ENCODE measurements around the gene ZNF423. TPM values are rescaled to one million over a fixed set of nuclear protein-coding genes. Genes with fewer than 3 reads are reported as not detected.
A peak's percentile ranks its signal among the peaks of the same experiment; 100 is the strongest.

The ZNF423 gene
- total RNA-seq, 1 donor: 11.6 TPM

DNA sequence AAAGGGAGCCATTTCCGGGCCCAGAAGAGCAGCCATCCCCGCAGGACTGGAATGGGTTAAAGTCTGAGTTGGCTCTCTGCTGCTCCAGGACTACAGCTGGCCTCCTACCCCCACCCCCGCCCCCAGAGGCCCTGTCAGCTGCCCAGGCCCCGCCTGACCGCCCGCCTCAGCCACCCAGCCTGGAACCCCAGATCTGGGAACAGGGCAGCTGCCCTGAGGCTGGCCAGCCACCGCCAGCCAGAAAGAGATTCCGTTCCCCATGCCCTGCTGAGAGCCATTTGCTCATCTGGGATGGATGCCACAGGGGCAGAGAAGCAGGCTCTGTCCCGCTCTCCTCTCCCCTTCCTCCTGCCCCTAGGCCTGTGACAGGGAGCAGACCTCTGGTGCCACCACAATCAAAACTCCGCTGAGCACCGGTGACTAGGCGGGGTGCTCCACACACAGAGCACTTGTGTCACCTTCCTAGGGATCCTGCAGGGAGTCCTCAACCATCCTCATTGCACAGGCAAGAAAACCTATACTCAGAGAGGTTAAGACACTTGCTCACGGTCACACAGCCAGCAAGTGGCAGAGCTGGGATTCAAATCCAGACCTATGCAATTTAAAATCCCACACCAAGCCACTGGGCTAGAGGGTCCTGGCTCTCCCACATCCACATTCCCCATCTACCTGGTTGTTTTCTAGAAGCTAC lies 44.1 kb downstream of the ZNF423 start:
- Histone ChIP-seq H3K27ac (ENCODE audit: low read depth, low read length) (no peak overlapping the region), H3K36me3 (ENCODE audit: insufficient read depth, low read length) (no peaks in the 10 kb centered on the region), H4K20me1 (ENCODE audit: insufficient read depth, low read length) (peaks cover 4% of the 10 kb centered on the region), H3K4me2 (ENCODE audit: insufficient read depth, low read length) (no peak overlapping the region), H3K9me3 (ENCODE audit: low read depth, low read length) (no peaks in the 10 kb centered on the region), H2AFZ (ENCODE audit: low read length) (no peak overlapping the region), H3K4me3 (ENCODE audit: insufficient read depth, low read length) (no peak overlapping the region), H3K4me1 (ENCODE audit: insufficient read depth, low read length) (peaks cover 4% of the 10 kb centered on the region), H3K79me2 (ENCODE audit: insufficient read depth, low read length) (no peaks in the 10 kb centered on the region), H3K27me3 (ENCODE audit: insufficient read depth, low read length) (no peaks in the 10 kb centered on the region)
- TF ChIP-seq, protein P1, sequence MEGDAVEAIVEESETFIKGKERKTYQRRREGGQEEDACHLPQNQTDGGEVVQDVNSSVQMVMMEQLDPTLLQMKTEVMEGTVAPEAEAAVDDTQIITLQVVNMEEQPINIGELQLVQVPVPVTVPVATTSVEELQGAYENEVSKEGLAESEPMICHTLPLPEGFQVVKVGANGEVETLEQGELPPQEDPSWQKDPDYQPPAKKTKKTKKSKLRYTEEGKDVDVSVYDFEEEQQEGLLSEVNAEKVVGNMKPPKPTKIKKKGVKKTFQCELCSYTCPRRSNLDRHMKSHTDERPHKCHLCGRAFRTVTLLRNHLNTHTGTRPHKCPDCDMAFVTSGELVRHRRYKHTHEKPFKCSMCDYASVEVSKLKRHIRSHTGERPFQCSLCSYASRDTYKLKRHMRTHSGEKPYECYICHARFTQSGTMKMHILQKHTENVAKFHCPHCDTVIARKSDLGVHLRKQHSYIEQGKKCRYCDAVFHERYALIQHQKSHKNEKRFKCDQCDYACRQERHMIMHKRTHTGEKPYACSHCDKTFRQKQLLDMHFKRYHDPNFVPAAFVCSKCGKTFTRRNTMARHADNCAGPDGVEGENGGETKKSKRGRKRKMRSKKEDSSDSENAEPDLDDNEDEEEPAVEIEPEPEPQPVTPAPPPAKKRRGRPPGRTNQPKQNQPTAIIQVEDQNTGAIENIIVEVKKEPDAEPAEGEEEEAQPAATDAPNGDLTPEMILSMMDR (IDR thresholded peaks at IDR 0.05; ENCODE audit: extremely low read depth, low read depth, low read length): no peak
- peak; percentile 88 for DNase-seq (ENCODE audit: insufficient read length, low spot score, missing footprints)

GRCh38 chr16:49810831-49811230 lies 45.1 kb downstream of the ZNF423 start:
- H4K20me1 ChIP-seq (ENCODE audit: insufficient read depth, low read length): peaks cover 4% of the 10 kb centered on the region
- no peak overlapping the region for H3K27ac ChIP-seq (ENCODE audit: low read depth, low read length)
- H3K4me2 ChIP-seq (ENCODE audit: insufficient read depth, low read length): no peak overlapping the region
- no peaks in the 10 kb centered on the region for H3K27me3 ChIP-seq (ENCODE audit: insufficient read depth, low read length)
- no peak overlapping the region for H2AFZ ChIP-seq (ENCODE audit: low read length)
- H3K36me3 ChIP-seq (ENCODE audit: insufficient read depth, low read length): no peaks in the 10 kb centered on the region
- H3K4me3 ChIP-seq (ENCODE audit: insufficient read depth, low read length): no peak overlapping the region
- TF ChIP-seq, protein P1 (IDR thresholded peaks at IDR 0.05; ENCODE audit: extremely low read depth, low read depth, low read length): no peak
- H3K4me1 ChIP-seq (ENCODE audit: insufficient read depth, low read length): peaks cover 7% of the 10 kb centered on the region
- no peaks in the 10 kb centered on the region for H3K9me3 ChIP-seq (ENCODE audit: low read depth, low read length)
- no peaks in the 10 kb centered on the region for H3K79me2 ChIP-seq (ENCODE audit: insufficient read depth, low read length)
- DNase-seq (ENCODE audit: insufficient read length, low spot score, missing footprints): no peak

- DNase-seq (ENCODE audit: insufficient read length, low spot score, missing footprints): no peak
- TF ChIP-seq, protein P1 (IDR thresholded peaks at IDR 0.05; ENCODE audit: extremely low read depth, low read depth, low read length): no peak
- Histone ChIP-seq H3K4me2 (ENCODE audit: insufficient read depth, low read length) (no peak overlapping the region), H3K27me3 (ENCODE audit: insufficient read depth, low read length) (no peaks in the 10 kb centered on the region), H3K4me3 (ENCODE audit: insufficient read depth, low read length) (no peak overlapping the region), H4K20me1 (ENCODE audit: insufficient read depth, low read length) (peaks cover 4% of the 10 kb centered on the region), H3K9me3 (ENCODE audit: low read depth, low read length) (no peaks in the 10 kb centered on the region), H3K36me3 (ENCODE audit: insufficient read depth, low read length) (no peaks in the 10 kb centered on the region), H2AFZ (ENCODE audit: low read length) (no peak overlapping the region), H3K79me2 (ENCODE audit: insufficient read depth, low read length) (no peaks in the 10 kb centered on the region), H3K4me1 (ENCODE audit: insufficient read depth, low read length) (peaks cover 7% of the 10 kb centered on the region), H3K27ac (ENCODE audit: low read depth, low read length) (no peak overlapping the region)
Observed at GRCh38 chr16:49809561-49809960, 46.4 kb downstream of the ZNF423 start.

DNA sequence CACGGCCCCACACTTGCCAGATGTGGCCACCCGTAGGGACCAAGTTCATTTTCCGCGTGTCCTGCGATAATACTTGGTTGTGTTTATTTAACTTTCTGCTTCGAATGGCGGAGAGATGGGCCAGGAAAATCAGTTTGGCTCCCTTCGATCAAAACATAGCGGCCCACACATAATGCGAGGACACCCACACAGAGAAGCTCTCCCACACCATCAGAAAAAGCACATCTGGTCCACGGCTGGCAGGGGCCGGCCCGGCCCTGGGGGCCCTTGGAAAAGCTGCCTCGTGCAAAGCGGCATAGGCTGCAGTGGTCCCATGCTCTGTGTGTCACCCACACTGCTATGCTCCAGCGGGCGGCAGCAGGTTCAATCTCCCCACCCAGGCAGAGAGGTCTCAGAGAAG lies 46.9 kb downstream of the ZNF423 start:
- TF ChIP-seq, protein P1 (IDR thresholded peaks at IDR 0.05; ENCODE audit: extremely low read depth, low read depth, low read length): no peak
- no peaks in the 10 kb centered on the region for H3K9me3 ChIP-seq (ENCODE audit: low read depth, low read length)
- H3K36me3 ChIP-seq (ENCODE audit: insufficient read depth, low read length): no peaks in the 10 kb centered on the region
- H2AFZ ChIP-seq (ENCODE audit: low read length): no peak overlapping the region
- H3K4me1 ChIP-seq (ENCODE audit: insufficient read depth, low read length): peaks cover 7% of the 10 kb centered on the region
- H3K4me3 ChIP-seq (ENCODE audit: insufficient read depth, low read length): no peak overlapping the region
- H3K27me3 ChIP-seq (ENCODE audit: insufficient read depth, low read length): no peaks in the 10 kb centered on the region
- H3K79me2 ChIP-seq (ENCODE audit: insufficient read depth, low read length): no peaks in the 10 kb centered on the region
- DNase-seq (ENCODE audit: insufficient read length, low spot score, missing footprints): peak; percentile 74
- H3K4me2 ChIP-seq (ENCODE audit: insufficient read depth, low read length): no peak overlapping the region
- peaks cover 4% of the 10 kb centered on the region for H4K20me1 ChIP-seq (ENCODE audit: insufficient read depth, low read length)
- H3K27ac ChIP-seq (ENCODE audit: low read depth, low read length): no peak overlapping the region
